ENCODE measurements around the gene NUMBL. TPM values are rescaled to one million over a fixed set of nuclear protein-coding genes. Genes with fewer than 3 reads are reported as not detected.
"Not testable (repeated sequence)": the region's sequence is repeated elsewhere in the genome, so short reads cannot be mapped to it uniquely, and the experiment has no call there.

Gene NUMBL
- total and polyA plus RNA-seq, 2 donors, result 2.0 to 15.3 TPM

DNA sequence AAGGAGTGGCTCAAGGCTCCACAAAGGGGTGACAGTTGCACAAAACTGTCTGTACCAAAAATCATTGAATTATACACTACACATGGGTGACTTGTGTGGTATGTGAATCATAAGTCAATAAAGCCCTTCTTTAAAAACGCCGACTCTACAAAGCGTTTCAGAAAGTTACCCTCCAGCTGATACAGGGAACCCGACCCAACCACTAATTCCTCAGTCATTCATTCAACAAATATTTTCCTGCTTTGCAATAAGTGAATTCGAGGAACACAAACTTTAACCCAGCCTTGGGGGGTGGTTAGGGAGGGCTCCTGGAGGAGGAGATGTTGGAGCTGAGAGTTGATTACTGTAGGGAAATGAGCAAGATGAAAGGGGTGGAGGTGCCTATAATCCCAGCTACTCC, 57.2 kb downstream of the NUMBL start:
- H3K4me1 ChIP-seq (ENCODE audit: control insufficient read depth in 2 of 2, insufficient read depth in 2 of 2, low read length in 2 of 2), result peaks cover 0 to 2% of the 10 kb centered on the region in 2 donors
- H3K4me3 ChIP-seq (ENCODE audit: low read length in 2 of 2), result no peak overlapping the region
- H3K36me3 ChIP-seq (ENCODE audit: control insufficient read depth in 2 of 2, insufficient read depth in 2 of 2, low read length in 1 of 2), result no peaks in the 10 kb centered on the region
- H3K9me3 ChIP-seq (ENCODE audit: control insufficient read depth in 2 of 2, insufficient read depth in 1 of 2, low read length in 1 of 2), result no peaks in the 10 kb centered on the region
- WGBS, result 96% methylated on average over 5 of the region's 5 CpGs
- no peak for DNase-seq (ENCODE audit: low read depth in 6 of 9, low spot score in 9 of 9)
- H3K27ac ChIP-seq (ENCODE audit: low read depth in 1 of 2, low read length in 1 of 2), result no peak overlapping the region
- peaks cover 2 to 12% of the 10 kb centered on the region in 2 donors for H3K27me3 ChIP-seq (ENCODE audit: control insufficient read depth in 2 of 2, insufficient read depth in 1 of 2, low read length in 1 of 2)

DNA sequence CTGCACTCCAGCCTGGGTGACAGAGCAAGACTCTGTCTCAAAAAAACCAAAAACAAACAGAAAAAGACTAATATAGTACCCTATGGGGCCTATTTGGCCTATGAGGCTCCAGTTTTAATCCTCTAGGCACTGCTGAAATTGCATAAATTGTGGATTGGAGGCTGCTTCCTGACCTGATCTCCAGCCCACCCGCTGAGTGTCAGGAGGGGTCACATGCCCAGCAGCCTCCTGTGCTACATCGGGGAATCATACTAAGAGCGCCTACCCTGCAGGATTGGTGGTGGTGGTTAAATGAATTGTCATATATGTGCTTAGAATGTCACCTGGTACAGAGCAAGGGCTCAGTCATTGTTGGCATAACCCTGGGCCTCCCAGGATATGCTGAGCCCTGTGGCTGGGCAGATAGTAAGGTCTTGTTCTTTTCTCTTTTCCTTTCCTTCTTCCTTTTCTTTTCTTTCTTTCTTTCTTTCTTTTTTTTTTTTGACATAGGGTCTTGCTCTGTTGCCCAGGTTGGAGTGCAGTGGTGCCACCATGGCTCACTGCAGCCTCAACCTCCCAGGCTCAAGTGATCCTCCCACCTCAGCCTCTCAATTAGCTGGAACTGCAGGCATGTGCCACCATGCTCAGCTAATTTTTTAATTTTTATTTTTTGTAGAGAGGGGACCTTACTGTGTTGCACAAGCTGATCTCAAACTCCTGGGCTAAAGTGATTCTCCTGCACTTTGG, 58.0 kb downstream of the NUMBL start:
- peaks cover 0 to 2% of the 10 kb centered on the region in 2 donors for H3K4me1 ChIP-seq (ENCODE audit: control insufficient read depth in 2 of 2, insufficient read depth in 2 of 2, low read length in 2 of 2)
- DNase-seq (ENCODE audit: low read depth in 6 of 9, low spot score in 9 of 9), result no peak
- no peak overlapping the region for H3K4me3 ChIP-seq (ENCODE audit: low read length in 2 of 2)
- 93% methylated on average over 3 of the region's 3 CpGs for WGBS
- H3K27me3 ChIP-seq (ENCODE audit: control insufficient read depth in 2 of 2, insufficient read depth in 1 of 2, low read length in 1 of 2), result peaks cover 2 to 12% of the 10 kb centered on the region in 2 donors
- H3K9me3 ChIP-seq (ENCODE audit: control insufficient read depth in 2 of 2, insufficient read depth in 1 of 2, low read length in 1 of 2), result no peaks in the 10 kb centered on the region
- H3K27ac ChIP-seq (ENCODE audit: low read depth in 1 of 2, low read length in 1 of 2), result no peak overlapping the region
- no peaks in the 10 kb centered on the region for H3K36me3 ChIP-seq (ENCODE audit: control insufficient read depth in 2 of 2, insufficient read depth in 2 of 2, low read length in 1 of 2)

DNA sequence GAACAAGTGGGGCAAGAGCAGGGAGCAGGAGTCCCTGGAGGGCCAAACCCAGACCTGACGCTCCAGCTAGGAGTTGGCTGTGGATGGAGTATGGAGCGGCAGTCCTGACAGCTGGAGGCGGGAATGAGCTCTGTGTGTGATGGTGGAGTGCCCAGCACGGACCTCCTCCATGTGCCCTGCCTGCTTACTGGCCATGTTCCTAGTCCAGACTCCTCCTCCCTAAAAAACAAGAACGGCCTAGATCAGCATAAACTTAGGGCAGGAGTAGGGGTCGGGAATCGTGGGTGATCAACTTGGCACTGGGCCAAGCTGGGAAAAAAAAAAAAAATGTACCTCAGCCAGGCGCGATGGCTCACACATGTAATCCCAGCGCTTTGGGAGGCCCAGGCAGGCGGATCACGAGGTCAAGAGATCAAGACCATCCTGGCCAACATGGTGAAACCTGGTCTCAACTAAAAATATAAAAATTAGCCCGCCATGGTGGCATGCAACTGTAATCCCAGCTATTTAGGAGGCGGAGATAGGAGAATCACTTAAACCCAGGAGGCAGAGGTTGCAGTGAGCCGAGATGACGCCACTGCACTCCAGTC, 59.8 kb downstream of the NUMBL start:
- Histone ChIP-seq H3K27ac (ENCODE audit: low read depth in 1 of 2, low read length in 1 of 2) (no peak overlapping the region), H3K9me3 (ENCODE audit: control insufficient read depth in 2 of 2, insufficient read depth in 1 of 2, low read length in 1 of 2) (no peaks in the 10 kb centered on the region), H3K27me3 (ENCODE audit: control insufficient read depth in 2 of 2, insufficient read depth in 1 of 2, low read length in 1 of 2) (peaks cover 2 to 12% of the 10 kb centered on the region in 2 donors), H3K4me1 (ENCODE audit: control insufficient read depth in 2 of 2, insufficient read depth in 2 of 2, low read length in 2 of 2) (peaks cover 0 to 2% of the 10 kb centered on the region in 2 donors), H3K4me3 (ENCODE audit: low read length in 2 of 2) (no peak overlapping the region), H3K36me3 (ENCODE audit: control insufficient read depth in 2 of 2, insufficient read depth in 2 of 2, low read length in 1 of 2) (peaks cover 3 to 5% of the 10 kb centered on the region in 2 donors)
- 95% methylated on average over 16 of the region's 16 CpGs for WGBS
- DNase-seq (ENCODE audit: low read depth in 6 of 9, low spot score in 9 of 9), result no peak

DNA sequence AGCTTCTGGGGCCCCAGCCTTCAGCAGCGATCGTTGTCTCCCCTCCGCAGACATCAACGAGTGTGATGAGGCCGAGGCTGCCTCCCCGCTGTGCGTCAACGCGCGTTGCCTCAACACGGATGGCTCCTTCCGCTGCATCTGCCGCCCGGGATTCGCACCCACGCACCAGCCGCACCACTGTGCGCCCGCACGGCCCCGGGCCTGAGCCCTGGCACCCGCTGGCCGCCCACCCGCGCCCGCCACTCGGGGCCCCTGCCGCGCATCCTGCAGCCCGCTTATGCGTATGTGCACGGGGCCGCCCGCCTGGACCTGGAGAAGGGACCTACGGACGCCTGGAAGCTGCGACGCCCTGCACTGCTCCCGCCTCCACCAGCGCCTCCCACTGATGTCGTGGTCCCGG, 61.1 kb downstream of the NUMBL start:
- Histone ChIP-seq H3K36me3 (ENCODE audit: control insufficient read depth in 2 of 2, insufficient read depth in 2 of 2, low read length in 1 of 2) (peaks cover 3 to 9% of the 10 kb centered on the region in 2 donors), H3K4me3 (ENCODE audit: low read length in 2 of 2) (no peak overlapping the region), H3K27me3 (ENCODE audit: control insufficient read depth in 2 of 2, insufficient read depth in 1 of 2, low read length in 1 of 2) (peaks cover 2 to 5% of the 10 kb centered on the region in 2 donors), H3K27ac (ENCODE audit: low read depth in 1 of 2, low read length in 1 of 2) (no peak overlapping the region), H3K9me3 (ENCODE audit: control insufficient read depth in 2 of 2, insufficient read depth in 1 of 2, low read length in 1 of 2) (no peaks in the 10 kb centered on the region), H3K4me1 (ENCODE audit: control insufficient read depth in 2 of 2, insufficient read depth in 2 of 2, low read length in 2 of 2) (peaks cover 0 to 2% of the 10 kb centered on the region in 2 donors)
- 98% methylated on average over 42 of the region's 42 CpGs for WGBS
- no peak for DNase-seq (ENCODE audit: low read depth in 6 of 9, low spot score in 9 of 9)

DNA sequence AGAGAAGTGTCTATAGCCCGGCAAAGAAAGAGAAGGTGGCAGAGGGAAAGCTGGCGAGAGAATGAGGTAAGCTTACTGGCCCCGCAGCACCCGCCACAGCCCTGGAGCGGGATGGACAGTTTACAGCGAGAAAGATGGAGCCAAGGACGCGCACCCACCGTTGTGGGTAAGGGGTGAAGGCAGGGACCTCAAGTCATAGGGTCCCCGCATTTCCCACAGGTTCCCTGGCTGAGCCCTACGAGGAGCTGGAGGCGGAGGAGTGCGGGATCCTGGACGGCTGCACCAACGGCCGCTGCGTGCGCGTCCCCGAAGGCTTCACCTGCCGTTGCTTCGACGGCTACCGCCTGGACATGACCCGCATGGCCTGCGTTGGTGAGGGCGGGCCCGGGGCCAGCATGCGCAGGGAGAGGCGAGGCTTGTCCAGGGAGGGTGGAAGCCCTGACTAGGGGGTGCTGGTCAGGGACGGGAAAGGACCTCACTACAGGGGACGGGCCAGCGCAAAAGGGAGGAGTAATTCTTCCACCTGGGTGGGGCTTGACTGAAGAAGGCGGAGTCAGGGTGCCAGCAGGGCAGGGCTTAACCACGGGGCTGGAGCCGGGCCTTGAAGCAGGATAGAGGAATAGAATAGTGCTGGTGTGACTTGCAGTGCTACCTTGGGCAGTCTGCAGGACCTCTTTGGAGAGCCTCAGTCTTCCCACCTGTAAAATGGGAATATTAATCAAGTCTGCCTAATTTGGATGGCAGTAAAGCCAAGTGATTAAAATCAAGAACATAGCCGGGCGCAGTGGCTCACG, 62.8 kb downstream of the NUMBL start:
- 98% methylated on average over 39 of the region's 39 CpGs for WGBS
- Histone ChIP-seq H3K4me1 (ENCODE audit: control insufficient read depth in 2 of 2, insufficient read depth in 2 of 2, low read length in 2 of 2) (no peaks in the 10 kb centered on the region), H3K27ac (ENCODE audit: low read depth in 1 of 2, low read length in 1 of 2) (no peak overlapping the region), H3K27me3 (ENCODE audit: control insufficient read depth in 2 of 2, insufficient read depth in 1 of 2, low read length in 1 of 2) (no peaks in the 10 kb centered on the region), H3K36me3 (ENCODE audit: control insufficient read depth in 2 of 2, insufficient read depth in 2 of 2, low read length in 1 of 2) (peaks cover 3 to 17% of the 10 kb centered on the region in 2 donors), H3K4me3 (ENCODE audit: low read length in 2 of 2) (no peak overlapping the region), H3K9me3 (ENCODE audit: control insufficient read depth in 2 of 2, insufficient read depth in 1 of 2, low read length in 1 of 2) (no peaks in the 10 kb centered on the region)
- DNase-seq (ENCODE audit: low read depth in 6 of 9, low spot score in 9 of 9), result no peak

DNA sequence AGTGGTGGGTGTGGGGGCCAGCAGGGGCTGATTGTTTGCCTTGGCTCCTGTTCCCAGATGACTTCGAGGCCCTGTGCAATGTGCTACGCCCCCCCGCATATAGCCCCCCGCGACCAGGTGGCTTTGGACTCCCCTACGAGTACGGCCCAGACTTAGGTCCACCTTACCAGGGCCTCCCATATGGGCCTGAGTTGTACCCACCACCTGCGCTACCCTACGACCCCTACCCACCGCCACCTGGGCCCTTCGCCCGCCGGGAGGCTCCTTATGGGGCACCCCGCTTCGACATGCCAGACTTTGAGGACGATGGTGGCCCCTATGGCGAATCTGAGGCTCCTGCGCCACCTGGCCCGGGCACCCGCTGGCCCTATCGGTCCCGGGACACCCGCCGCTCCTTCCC, 63.5 kb downstream of the NUMBL start:
- Histone ChIP-seq H3K27me3 (ENCODE audit: control insufficient read depth in 2 of 2, insufficient read depth in 1 of 2, low read length in 1 of 2) (no peaks in the 10 kb centered on the region), H3K36me3 (ENCODE audit: control insufficient read depth in 2 of 2, insufficient read depth in 2 of 2, low read length in 1 of 2) (peaks cover 5 to 23% of the 10 kb centered on the region in 2 donors), H3K27ac (ENCODE audit: low read depth in 1 of 2, low read length in 1 of 2) (no peak overlapping the region), H3K9me3 (ENCODE audit: control insufficient read depth in 2 of 2, insufficient read depth in 1 of 2, low read length in 1 of 2) (no peaks in the 10 kb centered on the region), H3K4me1 (ENCODE audit: control insufficient read depth in 2 of 2, insufficient read depth in 2 of 2, low read length in 2 of 2) (no peaks in the 10 kb centered on the region), H3K4me3 (ENCODE audit: low read length in 2 of 2) (no peak overlapping the region)
- no peak for DNase-seq (ENCODE audit: low read depth in 6 of 9, low spot score in 9 of 9)
- WGBS, result 96% methylated on average over 24 of the region's 24 CpGs

DNA sequence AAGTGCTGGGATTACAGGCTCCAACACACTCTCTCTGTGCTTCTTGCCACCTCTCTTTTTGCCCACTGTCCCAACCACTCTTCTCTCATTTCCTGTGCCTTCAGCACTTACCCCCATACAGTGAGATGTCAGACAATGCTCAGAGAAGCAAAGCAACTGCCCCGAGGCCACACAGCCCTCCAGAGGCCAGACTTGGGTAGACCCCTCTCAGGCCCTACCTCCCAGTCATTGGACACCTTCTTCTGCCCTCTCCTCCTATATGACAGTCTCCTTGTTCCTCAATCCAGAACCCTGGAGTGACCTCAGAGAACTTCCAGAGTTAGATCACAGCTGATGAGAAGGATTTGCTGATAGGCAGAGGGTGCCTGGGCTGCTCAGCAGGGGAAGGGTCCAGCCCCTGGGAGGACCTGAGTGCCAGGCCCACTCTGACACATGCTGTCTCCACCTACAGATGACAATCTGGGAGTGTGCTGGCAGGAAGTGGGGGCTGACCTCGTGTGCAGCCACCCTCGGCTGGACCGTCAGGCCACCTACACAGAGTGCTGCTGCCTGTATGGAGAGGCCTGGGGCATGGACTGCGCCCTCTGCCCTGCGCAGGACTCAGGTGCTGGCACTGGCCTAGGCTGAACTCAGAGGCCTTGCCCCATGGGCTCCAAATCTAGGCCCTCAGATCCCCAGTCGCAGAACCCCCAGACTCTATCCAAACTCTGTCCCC, 64.9 kb downstream of the NUMBL start:
- no peak for DNase-seq (ENCODE audit: low read depth in 6 of 9, low spot score in 9 of 9)
- H3K4me1 ChIP-seq (ENCODE audit: control insufficient read depth in 2 of 2, insufficient read depth in 2 of 2, low read length in 2 of 2), result no peaks in the 10 kb centered on the region
- no peak overlapping the region for H3K27ac ChIP-seq (ENCODE audit: low read depth in 1 of 2, low read length in 1 of 2)
- peaks cover 6 to 23% of the 10 kb centered on the region in 2 donors for H3K36me3 ChIP-seq (ENCODE audit: control insufficient read depth in 2 of 2, insufficient read depth in 2 of 2, low read length in 1 of 2)
- no peaks in the 10 kb centered on the region for H3K27me3 ChIP-seq (ENCODE audit: control insufficient read depth in 2 of 2, insufficient read depth in 1 of 2, low read length in 1 of 2)
- H3K9me3 ChIP-seq (ENCODE audit: control insufficient read depth in 2 of 2, insufficient read depth in 1 of 2, low read length in 1 of 2), result no peaks in the 10 kb centered on the region
- 92% methylated on average over 7 of the region's 7 CpGs for WGBS
- H3K4me3 ChIP-seq (ENCODE audit: low read length in 2 of 2), result no peak overlapping the region

DNA sequence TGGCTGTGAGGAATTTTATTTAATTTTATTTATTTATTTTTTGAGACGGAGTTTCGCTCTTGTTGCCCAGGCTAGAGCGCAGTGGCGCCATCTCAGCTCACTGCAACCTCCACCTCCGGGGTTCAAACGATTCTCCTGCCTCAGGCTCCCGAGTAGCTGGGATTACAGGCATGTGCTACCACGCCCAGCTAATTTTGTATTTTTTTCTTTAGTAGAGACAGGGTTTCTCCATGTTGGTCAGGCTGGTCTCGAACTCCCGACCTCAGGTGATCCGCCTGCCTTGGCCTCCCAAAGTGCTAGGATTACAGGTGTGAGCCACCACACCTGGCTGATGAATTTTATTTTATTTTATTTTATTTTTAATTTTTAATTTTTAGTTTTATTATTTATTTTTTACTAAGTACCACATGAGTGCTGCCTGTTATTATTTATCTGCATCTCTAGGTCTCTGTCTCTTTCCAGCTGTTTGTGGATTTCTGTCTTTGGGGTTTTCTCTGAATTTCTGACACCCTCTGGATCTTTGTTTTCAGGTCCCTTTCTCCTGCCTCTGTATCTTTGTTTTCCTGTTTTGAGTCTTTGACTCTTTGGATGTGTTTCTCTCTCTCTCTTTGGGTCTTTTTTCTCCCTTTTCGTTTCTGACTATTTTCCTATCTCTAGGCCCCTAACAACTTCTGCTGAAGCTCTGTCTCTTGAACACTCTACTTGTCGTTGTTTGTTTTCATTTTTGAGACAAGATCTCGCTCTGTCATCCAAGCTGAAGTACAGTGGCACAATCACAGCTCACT, 65.9 kb downstream of the NUMBL start:
- DNase-seq (ENCODE audit: low read depth in 6 of 9, low spot score in 9 of 9); H3K4me3 ChIP-seq (ENCODE audit: low read length in 2 of 2); H3K9me3 ChIP-seq (ENCODE audit: control insufficient read depth in 2 of 2, insufficient read depth in 1 of 2, low read length in 1 of 2); H3K4me1 ChIP-seq (ENCODE audit: control insufficient read depth in 2 of 2, insufficient read depth in 2 of 2, low read length in 2 of 2); H3K27ac ChIP-seq (ENCODE audit: low read depth in 1 of 2, low read length in 1 of 2); H3K27me3 ChIP-seq (ENCODE audit: control insufficient read depth in 2 of 2, insufficient read depth in 1 of 2, low read length in 1 of 2): not testable (repeated sequence)
- H3K36me3 ChIP-seq (ENCODE audit: control insufficient read depth in 2 of 2, insufficient read depth in 2 of 2, low read length in 1 of 2), result peaks cover 7 to 28% of the 10 kb centered on the region in 2 donors
- WGBS, result 96% methylated on average over 14 of the region's 14 CpGs

Data from thymus (tissue), 11 donors.